PC-9 (cell line): ENCODE results near the gene PITPNC1. TPM values are rescaled to one million over a fixed set of nuclear protein-coding genes. Genes with fewer than 3 reads are reported as not detected.

ENCODE experiments used
- BruUV-seq: library from RNA; stranded (reverse); fragments of 400-500 nt; replicated peaks from 2 replicates; lab custom pipeline; 2021; lab: Mats Ljungman, UMichigan
- CTCF ChIA-PET: fragments of 300-600 bp; sonication (Branson Sonifier 250); formaldehyde crosslinking; loops from one replicate; lab custom pipeline; 2022; ENCODE audit warnings: antibody characterized with exemption; lab: Charles Lee
- POLR2A ChIA-PET: fragments of 300-600 bp; sonication (Branson Sonifier 250); formaldehyde crosslinking; loops from one replicate; lab custom pipeline; 2022; ENCODE audit warnings: antibody characterized with exemption; ENCODE audit not compliant: unreplicated experiment; lab: Charles Lee
- DNase-seq, 2 experiments: peaks; one replicate each; pipeline versions ENCODE4 v3.0.0 to v3.0.0-alpha.2; 2015 to 2022; ENCODE audit warnings: mixed read lengths in 1 of 2
- H2AFZ ChIP-seq: fragments of 200-600 bp; sonication (generic); 2 replicates; pipeline ENCODE4 v1.8.1; 2017; ENCODE audit warnings: antibody characterized with exemption
- H3F3A ChIP-seq: fragments of 200-600 bp; sonication (generic); 2 replicates; pipeline ENCODE4 v1.8.1; 2017; ENCODE audit warnings: antibody characterized with exemption, mild to moderate bottlenecking, low read depth; ENCODE audit not compliant: insufficient read depth
- H3K27ac ChIP-seq: fragments of 200-600 bp; sonication (generic); 2 replicates; pipeline ENCODE4 v1.6.1; 2016; ENCODE audit warnings: mixed run types
- H3K27me3 ChIP-seq: fragments of 200-600 bp; sonication (generic); 2 replicates; pipeline ENCODE4 v1.6.1; 2016; ENCODE audit warnings: low read depth, mixed run types; ENCODE audit not compliant: insufficient read depth
- H3K36me3 ChIP-seq: fragments of 200-600 bp; sonication (generic); 2 replicates; pipeline ENCODE4 v1.6.1; 2016; ENCODE audit warnings: low read depth, mixed run types
- H3K4me1 ChIP-seq: fragments of 200-600 bp; sonication (generic); replicated peaks from 2 replicates; pipeline ENCODE4 v1.6.1; 2016; ENCODE audit warnings: mixed run types; ENCODE audit not compliant: insufficient read depth
- H3K4me2 ChIP-seq: fragments of 200-600 bp; sonication (generic); 2 replicates; pipeline ENCODE4 v1.6.1; 2017; ENCODE audit warnings: mixed run types
- H3K4me3 ChIP-seq: fragments of 200-600 bp; sonication (generic); 2 replicates; pipeline ENCODE4 v1.6.1; 2016; ENCODE audit warnings: mixed run types
- H3K79me2 ChIP-seq: fragments of 200-600 bp; sonication (generic); 2 replicates; pipeline ENCODE4 v1.6.1; 2017; ENCODE audit warnings: low read depth, mixed run types
- H3K9me2 ChIP-seq: fragments of 200-600 bp; sonication (generic); 2 replicates; pipeline ENCODE4 v1.8.1; 2017; ENCODE audit warnings: mild to moderate bottlenecking; ENCODE audit not compliant: insufficient read depth
- H3K9me3 ChIP-seq: fragments of 200-600 bp; sonication (generic); 2 replicates; pipeline ENCODE4 v1.8.1; 2016; ENCODE audit warnings: low read depth; ENCODE audit not compliant: insufficient read depth
- H4K20me1 ChIP-seq: fragments of 200-600 bp; sonication (generic); 2 replicates; pipeline ENCODE4 v1.8.1; 2017; ENCODE audit not compliant: insufficient read depth
- EZH2 ChIP-seq: fragments of 200-600 bp; sonication (generic); IDR thresholded peaks from 2 replicates; pipeline ENCODE4 v1.8.0; 2017; ENCODE audit warnings: antibody characterized with exemption, low read depth
- intact Hi-C: fragments of 100-400 bp; cut with micrococcal nuclease; formaldehyde crosslinking; loops from one replicate; pipeline ENCODE4 v1.10.0; 2022; ENCODE audit not compliant: unreplicated experiment
- total RNA-seq: library from RNA; stranded (reverse); gene quantifications from 2 replicates; pipeline ENCODE4 v1.2.3, GENCODE V29; 2021
- TF ChIP-seq, protein P1 (sequence below): fragments of 200-600 bp; sonication (generic); conservative IDR thresholded peaks from 2 replicates; pipeline ENCODE4 v1.6.1; 2017; ENCODE audit warnings: mixed run types, antibody characterized with exemption, mild to moderate bottlenecking, moderate library complexity

PITPNC1 gene
- total RNA-seq, 1 experiment from 2014 or later, result 6.0 TPM

GRCh38 chr17:67658265-67658664 lies 281.2 kb downstream of the PITPNC1 start:
- intact Hi-C loops, result no loop called here
- Histone ChIP-seq H2AFZ (no peak overlapping the region), H3K4me1 (no peaks in the 10 kb centered on the region), H3K79me2 (no peaks in the 10 kb centered on the region), H3F3A (no peaks in the 10 kb centered on the region), H3K36me3 (no peaks in the 10 kb centered on the region), H3K4me3 (no peak overlapping the region), H3K4me2 (no peak overlapping the region), H3K27ac (no peak overlapping the region), H4K20me1 (no peaks in the 10 kb centered on the region), H3K9me2 (no peaks in the 10 kb centered on the region), H3K9me3 (peaks cover 7% of the 10 kb centered on the region; the same call in 1 of the 2 replicates), H3K27me3 (no peaks in the 10 kb centered on the region)
- BruUV-seq, result no TSS peak
- TF ChIP-seq, protein P1, sequence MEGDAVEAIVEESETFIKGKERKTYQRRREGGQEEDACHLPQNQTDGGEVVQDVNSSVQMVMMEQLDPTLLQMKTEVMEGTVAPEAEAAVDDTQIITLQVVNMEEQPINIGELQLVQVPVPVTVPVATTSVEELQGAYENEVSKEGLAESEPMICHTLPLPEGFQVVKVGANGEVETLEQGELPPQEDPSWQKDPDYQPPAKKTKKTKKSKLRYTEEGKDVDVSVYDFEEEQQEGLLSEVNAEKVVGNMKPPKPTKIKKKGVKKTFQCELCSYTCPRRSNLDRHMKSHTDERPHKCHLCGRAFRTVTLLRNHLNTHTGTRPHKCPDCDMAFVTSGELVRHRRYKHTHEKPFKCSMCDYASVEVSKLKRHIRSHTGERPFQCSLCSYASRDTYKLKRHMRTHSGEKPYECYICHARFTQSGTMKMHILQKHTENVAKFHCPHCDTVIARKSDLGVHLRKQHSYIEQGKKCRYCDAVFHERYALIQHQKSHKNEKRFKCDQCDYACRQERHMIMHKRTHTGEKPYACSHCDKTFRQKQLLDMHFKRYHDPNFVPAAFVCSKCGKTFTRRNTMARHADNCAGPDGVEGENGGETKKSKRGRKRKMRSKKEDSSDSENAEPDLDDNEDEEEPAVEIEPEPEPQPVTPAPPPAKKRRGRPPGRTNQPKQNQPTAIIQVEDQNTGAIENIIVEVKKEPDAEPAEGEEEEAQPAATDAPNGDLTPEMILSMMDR, result no peak
- no peak for TF ChIP-seq EZH2
- DNase-seq, result no peak
- CTCF ChIA-PET, result no interaction called here
- POLR2A ChIA-PET, result no interaction called here

GRCh38 chr17:67659028-67659427 lies 281.9 kb downstream of the PITPNC1 start:
- Histone ChIP-seq H3K27ac (no peak overlapping the region), H3F3A (no peaks in the 10 kb centered on the region), H3K9me2 (no peaks in the 10 kb centered on the region), H2AFZ (no peak overlapping the region), H3K9me3 (peaks cover 7% of the 10 kb centered on the region; the same call in 1 of the 2 replicates), H4K20me1 (no peaks in the 10 kb centered on the region), H3K36me3 (no peaks in the 10 kb centered on the region), H3K4me3 (no peak overlapping the region), H3K79me2 (no peaks in the 10 kb centered on the region), H3K4me2 (no peak overlapping the region), H3K4me1 (no peaks in the 10 kb centered on the region), H3K27me3 (no peaks in the 10 kb centered on the region)
- no peak for TF ChIP-seq EZH2
- TF ChIP-seq, protein P1, result no peak
- CTCF ChIA-PET, result no interaction called here
- POLR2A ChIA-PET, result interaction anchor here (0.6 kb wide), 1 partner anchor 8 kb away, joined by 4 read pairs; no protein-coding TSS in a partner anchor
- no peak for DNase-seq
- intact Hi-C loops, result no loop called here
- no TSS peak for BruUV-seq

DNA sequence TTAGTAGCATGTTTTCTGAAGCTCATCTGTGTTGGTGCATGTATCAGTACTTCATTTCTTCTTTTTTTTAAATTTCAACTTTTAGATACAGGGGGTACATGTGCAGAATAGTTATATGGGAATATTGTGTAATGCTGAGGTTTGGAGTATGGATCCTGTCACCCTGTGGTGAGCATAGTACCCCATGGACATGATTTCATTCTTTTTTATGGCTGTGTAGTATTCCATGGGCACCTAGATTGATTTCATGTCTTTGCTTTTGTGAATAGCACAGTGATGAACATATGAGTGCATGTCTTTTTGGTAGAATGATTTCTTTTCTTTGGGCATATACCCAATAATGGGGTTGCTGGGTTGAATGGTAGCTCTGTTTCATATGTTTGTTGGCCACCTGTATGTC lies 285.6 kb downstream of the PITPNC1 start:
- no peaks in the 10 kb centered on the region for H4K20me1 ChIP-seq
- BruUV-seq, result no TSS peak

More for the DNA sequence above, 285.6 kb downstream of the PITPNC1 start:
- no peak overlapping the region for H3K4me2 ChIP-seq
- intact Hi-C loops, result no loop called here
- H3K9me2 ChIP-seq, result no peaks in the 10 kb centered on the region
- TF ChIP-seq, protein P1, result no peak
- no peak for TF ChIP-seq EZH2
- H3K27me3 ChIP-seq, result no peaks in the 10 kb centered on the region
- CTCF ChIA-PET, result no interaction called here
- peaks cover 7% of the 10 kb centered on the region; the same call in 1 of the 2 replicates for H3K9me3 ChIP-seq
- no peak overlapping the region for H3K27ac ChIP-seq
- no peaks in the 10 kb centered on the region for H3K36me3 ChIP-seq
- H2AFZ ChIP-seq, result no peak overlapping the region
- H3K79me2 ChIP-seq, result no peaks in the 10 kb centered on the region
- DNase-seq, result no peak
- H3F3A ChIP-seq, result no peaks in the 10 kb centered on the region
- H3K4me3 ChIP-seq, result no peak overlapping the region
- POLR2A ChIA-PET, result no interaction called here
- no peaks in the 10 kb centered on the region for H3K4me1 ChIP-seq
